Endodermal cell (in vitro differentiated cells): Measurements from ENCODE around the gene LTB. TPM values are rescaled to one million over a fixed set of nuclear protein-coding genes. Genes with fewer than 3 reads are reported as not detected.

ENCODE experiments used
- DNase-seq: peaks from one replicate; pipeline ENCODE4 v3.0.0-alpha.2; 2017
- H3K27ac ChIP-seq: 2 replicates; pipeline ENCODE4 v1.5.1; 2013; ENCODE audit warnings: mild to moderate bottlenecking, low read depth, low read length, moderate library complexity
- H3K27me3 ChIP-seq: 2 replicates; pipeline ENCODE4 v1.6.1; 2013; ENCODE audit warnings: mild to moderate bottlenecking, low read length, moderate library complexity; ENCODE audit not compliant: insufficient read depth, control insufficient read depth, poor library complexity, severe bottlenecking
- H3K36me3 ChIP-seq: 2 replicates; pipeline ENCODE4 v1.7.0; 2013; ENCODE audit warnings: mild to moderate bottlenecking, low read length, moderate library complexity; ENCODE audit not compliant: control insufficient read depth, insufficient read depth
- H3K4me1 ChIP-seq: one replicate; pipeline ENCODE4 v1.7.0; 2013; ENCODE audit warnings: low read length; ENCODE audit not compliant: control insufficient read depth, insufficient read depth
- H3K4me3 ChIP-seq: 2 replicates; pipeline ENCODE4 v1.5.1; 2013; ENCODE audit warnings: mild to moderate bottlenecking, low read length, moderate library complexity
- H3K9ac ChIP-seq: 2 replicates; pipeline ENCODE4 v1.6.1; 2013; ENCODE audit warnings: mild to moderate bottlenecking, low read length, moderate library complexity; ENCODE audit not compliant: poor library complexity, severe bottlenecking; ENCODE audit errors: extremely low read depth
- H3K9me3 ChIP-seq: 2 replicates; pipeline ENCODE4 v1.6.1; 2013; ENCODE audit warnings: mild to moderate bottlenecking, low read length, moderate library complexity; ENCODE audit not compliant: control insufficient read depth
- H3K27ac Mint-ChIP-seq: 2 replicates; pipeline ENCODE4 v1.8.0; 2020; ENCODE audit warnings: mixed read lengths
- H3K27me3 Mint-ChIP-seq: 2 replicates; pipeline ENCODE4 v1.8.0; 2021; ENCODE audit warnings: mild to moderate bottlenecking, mixed read lengths; ENCODE audit not compliant: insufficient read depth
- H3K36me3 Mint-ChIP-seq: 2 replicates; pipeline ENCODE4 v1.8.0; 2020; ENCODE audit warnings: low read depth, mixed read lengths
- H3K4me1 Mint-ChIP-seq: 2 replicates; pipeline ENCODE4 v1.8.0; 2020; ENCODE audit warnings: mixed read lengths
- H3K4me3 Mint-ChIP-seq: 2 replicates; pipeline ENCODE4 v1.8.0; 2020; ENCODE audit warnings: mild to moderate bottlenecking, moderate library complexity, mixed read lengths
- H3K9me3 Mint-ChIP-seq: 2 replicates; pipeline ENCODE4 v1.8.0; 2020; ENCODE audit warnings: mild to moderate bottlenecking, mixed read lengths
- WGBS, 2 experiments: methylation state at CpG; one replicate each; pipeline versions ENCODE4 v1.1.5 to v1.1.7; 2013; ENCODE audit warnings: missing lambda C conversion rate in 2 of 2, mixed read lengths in 1 of 2; ENCODE audit not compliant: insufficient coverage in 1 of 2, insufficient read length in 1 of 2; 5-methylcytosine and 5-hydroxymethylcytosine counted together
- total RNA-seq, 2 donors: library from RNA; stranded (reverse); fragmentation: NEBNext Ultra II Directional in 1 of 2; extraction: Animal tissue kit (Norgen Biotek cat#: 25700) in 1 of 2; gene quantifications; 2 replicates in 1 of 2; 3 replicates in 1 of 2; pipeline ENCODE4 v1.2.1, GENCODE V29; 2021
- TF ChIP-seq, protein P1 (sequence below): fragments of 200-600 bp; sonication (generic); conservative IDR thresholded peaks from 2 replicates; pipeline ENCODE4 v1.5.0; 2021; ENCODE audit warnings: antibody characterized with exemption, mild to moderate bottlenecking

The LTB gene
- total RNA-seq, 2 donors from 2014 or later: 1.3 TPM; not detected in 1

DNA sequence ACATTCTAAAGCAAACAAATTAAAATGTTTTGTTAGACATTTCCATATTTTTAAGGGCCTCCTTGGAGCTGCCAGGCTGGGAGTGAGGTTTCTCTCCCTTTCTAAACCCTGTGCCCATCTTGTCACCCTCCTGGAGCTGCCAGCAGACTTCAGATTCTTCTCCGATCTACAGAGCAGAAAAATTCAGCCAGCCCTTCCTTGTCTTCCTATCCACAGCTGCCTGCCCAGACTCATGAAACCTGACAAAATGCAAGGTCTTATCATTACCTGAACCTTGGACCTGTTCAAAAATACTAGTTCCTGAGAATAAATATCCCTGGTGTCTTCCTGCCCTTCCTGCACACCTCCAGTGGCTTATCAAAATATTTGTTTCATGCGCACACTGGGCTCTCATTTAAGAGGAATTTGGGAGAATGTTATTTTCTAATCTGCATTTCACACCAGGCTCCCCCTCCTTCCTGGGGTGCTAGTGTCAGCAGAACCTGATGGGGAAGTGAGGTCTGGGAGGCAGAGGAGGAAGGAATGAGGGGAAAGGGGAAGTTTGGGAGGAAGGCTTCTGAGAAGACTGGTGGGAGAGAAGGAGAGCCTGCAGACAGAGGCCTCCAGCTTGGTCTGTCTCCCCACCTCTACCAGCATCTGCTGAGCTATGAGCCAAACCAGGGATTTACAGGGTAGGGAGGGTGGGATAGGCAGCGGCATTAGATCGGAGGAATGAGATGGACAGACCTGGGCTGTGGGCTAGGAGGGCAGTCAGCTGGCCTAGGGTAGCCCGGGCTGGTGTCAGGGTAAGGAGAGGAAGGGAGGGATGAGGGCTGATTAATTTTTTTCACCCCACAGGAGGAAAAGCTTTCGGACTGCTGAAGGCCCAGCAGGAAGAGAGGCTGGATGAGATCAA is 32.7 kb upstream of the LTB start, which contains the start of gene AIF1:
AIF1 (plus strand) TSS at position 551 of the 895 bp plus-strand sequence; CDS start at position 647, 96 bp downstream.
- Mint-ChIP-seq H3K4me1 (peaks cover 16% of the 10 kb centered on the region), H3K27ac (peak within 1 kb of the TSS; percentile 29), H3K9me3 (no peaks in the 10 kb centered on the region), H3K36me3 (no peaks in the 10 kb centered on the region), H3K27me3 (no peaks in the 10 kb centered on the region), H3K4me3 (no peak within 1 kb of the TSS)
- H3K9me3 ChIP-seq: no peaks in the 10 kb centered on the region
- no peak within 1 kb of the TSS for H3K27ac ChIP-seq
- no peak for DNase-seq
- no peaks in the 10 kb centered on the region for H3K36me3 ChIP-seq
- 91 to 92% methylated on average over 2 to 6 of the region's 6 CpGs for WGBS, 2 experiments
- H3K27me3 ChIP-seq: no peaks in the 10 kb centered on the region
- H3K4me1 ChIP-seq: no peaks in the 10 kb centered on the region
- no peak within 1 kb of the TSS for H3K9ac ChIP-seq
- no peak within 1 kb of the TSS for H3K4me3 ChIP-seq
- TF ChIP-seq, protein P1, sequence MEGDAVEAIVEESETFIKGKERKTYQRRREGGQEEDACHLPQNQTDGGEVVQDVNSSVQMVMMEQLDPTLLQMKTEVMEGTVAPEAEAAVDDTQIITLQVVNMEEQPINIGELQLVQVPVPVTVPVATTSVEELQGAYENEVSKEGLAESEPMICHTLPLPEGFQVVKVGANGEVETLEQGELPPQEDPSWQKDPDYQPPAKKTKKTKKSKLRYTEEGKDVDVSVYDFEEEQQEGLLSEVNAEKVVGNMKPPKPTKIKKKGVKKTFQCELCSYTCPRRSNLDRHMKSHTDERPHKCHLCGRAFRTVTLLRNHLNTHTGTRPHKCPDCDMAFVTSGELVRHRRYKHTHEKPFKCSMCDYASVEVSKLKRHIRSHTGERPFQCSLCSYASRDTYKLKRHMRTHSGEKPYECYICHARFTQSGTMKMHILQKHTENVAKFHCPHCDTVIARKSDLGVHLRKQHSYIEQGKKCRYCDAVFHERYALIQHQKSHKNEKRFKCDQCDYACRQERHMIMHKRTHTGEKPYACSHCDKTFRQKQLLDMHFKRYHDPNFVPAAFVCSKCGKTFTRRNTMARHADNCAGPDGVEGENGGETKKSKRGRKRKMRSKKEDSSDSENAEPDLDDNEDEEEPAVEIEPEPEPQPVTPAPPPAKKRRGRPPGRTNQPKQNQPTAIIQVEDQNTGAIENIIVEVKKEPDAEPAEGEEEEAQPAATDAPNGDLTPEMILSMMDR: no peak

DNA sequence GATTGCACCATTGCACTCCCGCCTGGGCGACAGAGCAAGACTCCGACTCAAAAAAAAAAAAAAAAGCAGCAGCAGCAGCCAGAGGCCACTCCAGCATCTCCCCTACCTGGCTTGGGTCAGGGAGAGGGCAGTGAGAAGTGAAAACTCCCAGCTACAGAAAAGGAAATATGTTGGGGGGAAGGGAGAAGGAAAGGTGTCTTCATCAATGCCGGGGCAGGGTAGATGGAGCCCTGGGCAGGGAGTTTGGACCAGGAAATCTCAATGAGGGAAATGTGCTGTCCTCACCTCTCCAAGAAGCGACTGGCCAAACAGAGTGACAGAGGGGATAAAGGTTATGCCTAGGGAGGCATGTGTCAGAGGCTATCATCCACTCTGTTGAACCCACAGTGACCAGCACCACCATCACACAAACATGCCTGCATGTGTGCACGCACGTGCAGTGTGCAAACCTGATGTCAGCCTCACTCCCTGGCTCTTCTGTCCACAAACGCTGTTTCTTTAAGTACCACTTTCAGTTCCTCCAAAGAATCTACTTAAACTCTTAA is 31.9 kb upstream of the LTB start:
- no peaks in the 10 kb centered on the region for H3K36me3 ChIP-seq
- H3K27me3 Mint-ChIP-seq: no peaks in the 10 kb centered on the region
- no peak overlapping the region for H3K4me3 Mint-ChIP-seq
- no peak for DNase-seq
- TF ChIP-seq, protein P1: no peak
- H3K4me1 ChIP-seq: no peaks in the 10 kb centered on the region
- no peaks in the 10 kb centered on the region for H3K9me3 Mint-ChIP-seq
- H3K4me3 ChIP-seq: no peak overlapping the region
- peaks cover 16% of the 10 kb centered on the region for H3K4me1 Mint-ChIP-seq
- H3K9ac ChIP-seq: no peak overlapping the region
- no peak overlapping the region for H3K27ac ChIP-seq
- H3K27me3 ChIP-seq: no peaks in the 10 kb centered on the region
- no peak overlapping the region for H3K27ac Mint-ChIP-seq
- WGBS, 2 experiments: 86 to 92% methylated on average over 3 to 8 of the region's 8 CpGs
- H3K9me3 ChIP-seq: no peaks in the 10 kb centered on the region
- no peaks in the 10 kb centered on the region for H3K36me3 Mint-ChIP-seq

DNA sequence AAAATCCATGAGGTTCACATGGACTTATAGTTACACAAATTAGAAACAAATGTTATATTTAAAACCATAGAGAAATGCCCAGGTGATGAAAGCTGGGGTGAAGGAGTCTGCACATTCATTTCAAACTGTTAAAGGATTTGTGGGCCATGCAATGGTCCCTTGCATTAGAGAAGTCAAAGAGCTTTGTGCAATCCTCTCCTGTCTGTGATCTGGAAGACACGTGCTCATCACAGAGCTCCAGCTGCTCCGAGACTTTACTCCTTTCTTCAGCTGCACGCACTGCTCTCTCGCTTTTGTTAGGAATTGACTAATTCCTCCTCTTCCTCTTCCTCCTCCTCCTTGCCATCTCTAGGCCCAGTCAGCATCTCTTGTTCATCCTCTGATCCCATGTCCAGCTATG is 28.7 kb upstream of the LTB start:
- Histone ChIP-seq H3K4me3 (no peak overlapping the region), H3K9me3 (no peaks in the 10 kb centered on the region), H3K9ac (no peak overlapping the region), H3K27me3 (no peaks in the 10 kb centered on the region), H3K36me3 (no peaks in the 10 kb centered on the region), H3K4me1 (no peaks in the 10 kb centered on the region), H3K27ac (no peak overlapping the region)
- no peak overlapping the region for H3K4me3 Mint-ChIP-seq
- TF ChIP-seq, protein P1: no peak
- 93 to 96% methylated on average over 4 of the region's 4 CpGs for WGBS, 2 experiments
- no peaks in the 10 kb centered on the region for H3K27me3 Mint-ChIP-seq
- H3K4me1 Mint-ChIP-seq: peaks cover 24% of the 10 kb centered on the region
- no peak for DNase-seq
- no peaks in the 10 kb centered on the region for H3K9me3 Mint-ChIP-seq
- no peak overlapping the region for H3K27ac Mint-ChIP-seq
- H3K36me3 Mint-ChIP-seq: no peaks in the 10 kb centered on the region
